ENCODE results near the gene SLC25A47. TPM values are rescaled to one million over a fixed set of nuclear protein-coding genes. Genes with fewer than 3 reads are reported as not detected.

Gene SLC25A47
- total and polyA plus RNA-seq, 7 donors = 0.22 TPM; not detected in 6

DNA sequence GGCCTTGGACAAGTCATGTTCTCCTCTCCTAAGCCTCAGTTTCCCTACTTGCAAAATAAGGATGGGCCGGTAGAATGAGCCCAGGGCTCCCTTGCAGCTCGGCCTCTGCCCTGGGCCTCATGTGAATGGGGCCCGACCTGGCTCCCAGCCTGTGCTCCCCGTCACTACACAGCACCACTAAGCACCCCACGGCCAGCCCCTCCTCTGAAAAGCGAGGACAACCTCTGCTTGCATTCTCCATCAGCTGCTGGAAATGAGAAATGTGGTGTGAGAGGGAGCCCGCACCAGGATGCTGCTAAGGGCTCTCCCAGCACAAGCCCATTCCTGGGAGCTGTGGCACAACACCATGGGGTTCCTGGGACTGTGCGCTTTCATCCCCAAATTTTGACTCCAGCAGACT lies 10.2 kb downstream of the SLC25A47 start:
- no peak overlapping the region for H3K4me3 ChIP-seq
- H3K9me3 ChIP-seq = no peaks in the 10 kb centered on the region
- DNase-seq = no peak
- peaks cover 0 to 46% (median 8%) of the 10 kb centered on the region in 4 donors for H3K36me3 ChIP-seq
- no peaks in the 10 kb centered on the region for H3K27me3 ChIP-seq
- 92 to 94% methylated on average over 8 of the region's 8 CpGs for WGBS, 2 donors
- no peaks in the 10 kb centered on the region for H3K4me1 ChIP-seq
- no peak overlapping the region for H3K27ac ChIP-seq
- TF ChIP-seq, protein P1, sequence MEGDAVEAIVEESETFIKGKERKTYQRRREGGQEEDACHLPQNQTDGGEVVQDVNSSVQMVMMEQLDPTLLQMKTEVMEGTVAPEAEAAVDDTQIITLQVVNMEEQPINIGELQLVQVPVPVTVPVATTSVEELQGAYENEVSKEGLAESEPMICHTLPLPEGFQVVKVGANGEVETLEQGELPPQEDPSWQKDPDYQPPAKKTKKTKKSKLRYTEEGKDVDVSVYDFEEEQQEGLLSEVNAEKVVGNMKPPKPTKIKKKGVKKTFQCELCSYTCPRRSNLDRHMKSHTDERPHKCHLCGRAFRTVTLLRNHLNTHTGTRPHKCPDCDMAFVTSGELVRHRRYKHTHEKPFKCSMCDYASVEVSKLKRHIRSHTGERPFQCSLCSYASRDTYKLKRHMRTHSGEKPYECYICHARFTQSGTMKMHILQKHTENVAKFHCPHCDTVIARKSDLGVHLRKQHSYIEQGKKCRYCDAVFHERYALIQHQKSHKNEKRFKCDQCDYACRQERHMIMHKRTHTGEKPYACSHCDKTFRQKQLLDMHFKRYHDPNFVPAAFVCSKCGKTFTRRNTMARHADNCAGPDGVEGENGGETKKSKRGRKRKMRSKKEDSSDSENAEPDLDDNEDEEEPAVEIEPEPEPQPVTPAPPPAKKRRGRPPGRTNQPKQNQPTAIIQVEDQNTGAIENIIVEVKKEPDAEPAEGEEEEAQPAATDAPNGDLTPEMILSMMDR (IDR thresholded peaks at IDR 0.05) = no peak
- TF ChIP-seq POLR2A (IDR thresholded peaks at IDR 0.05) (no peak), POLR2AphosphoS5 (IDR thresholded peaks at IDR 0.05) (no peak), EP300 (IDR thresholded peaks at IDR 0.05) (no peak)
- intact Hi-C loops (cut with DNase I) = no loop called here

DNA sequence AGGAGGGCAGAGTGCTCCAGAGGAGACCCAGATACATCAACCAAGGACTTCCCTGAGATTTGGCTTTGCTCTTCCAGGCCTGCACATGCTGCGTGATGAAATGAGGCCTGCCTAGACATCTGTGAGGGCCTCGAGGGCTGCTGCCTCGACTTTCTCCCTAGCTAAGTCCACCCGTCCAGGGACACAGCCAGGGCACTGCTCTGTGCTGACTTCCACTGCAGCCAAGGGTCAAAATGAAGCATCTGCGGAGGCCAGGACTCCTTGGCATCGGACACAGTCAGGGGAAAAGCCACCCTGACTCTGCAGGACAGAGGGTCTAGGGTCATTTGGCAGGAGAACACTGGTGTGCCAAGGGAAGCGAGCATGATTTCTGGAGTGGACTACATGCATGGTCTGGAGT lies 10.7 kb downstream of the SLC25A47 start:
- Histone ChIP-seq H3K9me3 (no peaks in the 10 kb centered on the region), H3K4me1 (no peaks in the 10 kb centered on the region), H3K27me3 (no peaks in the 10 kb centered on the region), H3K4me3 (no peak overlapping the region), H3K27ac (no peak overlapping the region), H3K36me3 (peaks cover 0 to 50% (median 8%) of the 10 kb centered on the region in 4 donors)
- TF ChIP-seq EP300 (IDR thresholded peaks at IDR 0.05) (no peak), POLR2AphosphoS5 (IDR thresholded peaks at IDR 0.05) (no peak), POLR2A (IDR thresholded peaks at IDR 0.05) (no peak)
- TF ChIP-seq, protein P1 (IDR thresholded peaks at IDR 0.05) = no peak
- intact Hi-C loops (cut with DNase I) = no loop called here
- DNase-seq = peak; percentile 36
- 83 to 91% methylated on average over 7 of the region's 7 CpGs for WGBS, 2 donors

DNA sequence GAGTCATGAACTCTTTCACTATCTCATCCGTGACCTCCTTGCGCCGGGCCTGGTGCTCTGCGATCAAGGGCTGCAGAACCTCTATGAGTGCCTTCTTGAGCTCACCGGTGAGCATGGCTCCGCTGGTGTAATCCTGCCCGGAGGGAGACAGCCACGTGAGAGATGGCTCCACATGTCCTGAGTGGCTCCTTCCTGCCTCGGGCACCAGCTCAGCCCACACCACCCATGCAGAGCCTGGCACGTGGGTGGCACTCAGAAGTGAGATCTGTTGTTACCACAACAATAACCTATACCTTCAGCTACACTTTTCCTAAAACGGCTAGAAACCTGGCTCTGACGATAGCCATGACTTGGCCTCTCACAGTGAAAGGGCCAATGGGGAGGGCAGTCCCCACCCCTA lies 11.8 kb downstream of the SLC25A47 start:
- Histone ChIP-seq H3K4me3 (no peak overlapping the region), H3K9me3 (no peaks in the 10 kb centered on the region), H3K36me3 (peaks cover 0 to 55% (median 8%) of the 10 kb centered on the region in 4 donors), H3K27me3 (no peaks in the 10 kb centered on the region), H3K4me1 (no peaks in the 10 kb centered on the region), H3K27ac (no peak overlapping the region)
- peak; percentile 26 for DNase-seq
- WGBS, 2 donors = 93% methylated on average over 12 of the region's 12 CpGs
- intact Hi-C loops (cut with DNase I) = no loop called here
- TF ChIP-seq POLR2AphosphoS5 (IDR thresholded peaks at IDR 0.05) (no peak), POLR2A (IDR thresholded peaks at IDR 0.05) (no peak), EP300 (IDR thresholded peaks at IDR 0.05) (no peak)
- TF ChIP-seq, protein P1 (IDR thresholded peaks at IDR 0.05) = no peak

DNA sequence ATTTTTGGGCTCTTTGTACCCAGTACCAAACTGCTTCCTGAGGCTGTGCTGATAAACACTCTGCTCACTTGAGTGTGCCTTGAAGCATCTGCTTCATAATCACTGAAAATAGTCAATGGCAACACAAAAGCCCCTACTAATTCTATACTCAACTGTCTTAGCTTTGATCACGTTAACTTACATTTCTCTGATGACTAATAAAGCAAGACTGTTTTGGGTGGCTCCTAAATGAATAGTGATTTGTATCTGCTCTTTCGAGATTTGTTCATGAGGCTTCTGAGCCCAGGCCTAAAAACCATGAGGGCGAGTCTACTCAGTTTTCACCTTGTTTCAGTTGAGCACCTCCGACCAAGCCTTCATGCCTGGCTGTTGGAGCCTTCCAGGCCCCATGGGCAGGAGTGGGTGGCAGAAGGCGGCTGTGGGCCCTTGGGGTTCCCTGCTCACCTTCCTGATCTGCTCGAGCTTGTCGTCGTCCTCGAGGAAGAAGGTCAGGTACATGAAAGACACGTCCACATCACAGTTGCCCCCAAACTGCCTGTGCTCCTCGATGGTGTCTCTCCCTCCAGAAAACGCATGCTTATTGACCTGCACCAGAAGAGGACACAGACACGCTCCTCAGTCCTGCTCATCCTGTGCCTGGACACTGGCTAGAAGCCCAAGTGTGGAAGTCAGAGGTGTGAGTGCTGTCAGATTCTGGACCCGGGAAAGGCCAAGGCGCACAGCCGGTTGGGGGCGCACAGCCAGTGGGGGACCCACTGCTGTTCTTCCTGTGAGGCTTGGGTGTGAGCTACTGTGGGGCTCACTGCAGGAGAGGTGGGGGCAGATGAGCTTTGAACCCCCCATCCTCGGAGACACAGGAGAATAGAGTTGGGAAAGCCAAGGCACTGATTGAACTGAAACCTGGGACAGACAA lies 13.7 kb downstream of the SLC25A47 start:
- Histone ChIP-seq H3K4me3 (no peak overlapping the region), H3K27ac (no peak overlapping the region), H3K27me3 (no peaks in the 10 kb centered on the region), H3K36me3 (peaks cover 0 to 60% (median 11%) of the 10 kb centered on the region in 4 donors), H3K4me1 (peaks cover 0 to 17% (median 11%) of the 10 kb centered on the region in 4 donors), H3K9me3 (no peaks in the 10 kb centered on the region)
- intact Hi-C loops (cut with DNase I) = no loop called here
- TF ChIP-seq POLR2A (IDR thresholded peaks at IDR 0.05) (no peak), POLR2AphosphoS5 (IDR thresholded peaks at IDR 0.05) (no peak), EP300 (IDR thresholded peaks at IDR 0.05) (no peak)
- TF ChIP-seq, protein P1 (IDR thresholded peaks at IDR 0.05) = no peak
- DNase-seq = no peak
- 87 to 91% methylated on average over 18 of the region's 18 CpGs for WGBS, 2 donors

Measured in sigmoid colon (tissue), 7 donors.